Measurements from ENCODE around the gene PITX2.

The PITX2 gene

GRCh38 chr4:110629780-110630687 is 7.2 kb upstream of the PITX2 start:
- H3K4me3 ChIP-seq (ENCODE audit: severe bottlenecking): no peak overlapping the region

GRCh38 chr4:110629214-110629754 is 6.4 kb upstream of the PITX2 start:
- no peak for ATAC-seq (ENCODE audit: low read depth)
- DNase-seq (ENCODE audit: low spot score): no peak
- peaks cover 100% of the 10 kb centered on the region for H3K27me3 ChIP-seq (ENCODE audit: insufficient read depth, poor library complexity, severe bottlenecking)
- H3K9me3 ChIP-seq (ENCODE audit: severe bottlenecking): no peaks in the 10 kb centered on the region
- TF ChIP-seq CTCF (IDR thresholded peaks at IDR 0.05; ENCODE audit: poor library complexity, severe bottlenecking): no peak
- H3K4me3 ChIP-seq (ENCODE audit: severe bottlenecking): no peak overlapping the region
- H3K4me1 ChIP-seq (ENCODE audit: insufficient read depth, poor library complexity, severe bottlenecking): no peaks in the 10 kb centered on the region
- no peak overlapping the region for H3K27ac ChIP-seq (ENCODE audit: poor library complexity, severe bottlenecking)
- H3K36me3 ChIP-seq (ENCODE audit: low read depth): no peaks in the 10 kb centered on the region

More at GRCh38 chr4:110629780-110630687, 7.2 kb upstream of the PITX2 start:
- Histone ChIP-seq H3K9me3 (ENCODE audit: severe bottlenecking) (no peaks in the 10 kb centered on the region), H3K27me3 (ENCODE audit: insufficient read depth, poor library complexity, severe bottlenecking) (peaks cover 100% of the 10 kb centered on the region), H3K36me3 (ENCODE audit: low read depth) (no peaks in the 10 kb centered on the region), H3K4me1 (ENCODE audit: insufficient read depth, poor library complexity, severe bottlenecking) (no peaks in the 10 kb centered on the region), H3K27ac (ENCODE audit: poor library complexity, severe bottlenecking) (no peak overlapping the region)
- no peak for DNase-seq (ENCODE audit: low spot score)
- ATAC-seq (ENCODE audit: low read depth): no peak
- no peak for TF ChIP-seq CTCF (IDR thresholded peaks at IDR 0.05; ENCODE audit: poor library complexity, severe bottlenecking)

DNA sequence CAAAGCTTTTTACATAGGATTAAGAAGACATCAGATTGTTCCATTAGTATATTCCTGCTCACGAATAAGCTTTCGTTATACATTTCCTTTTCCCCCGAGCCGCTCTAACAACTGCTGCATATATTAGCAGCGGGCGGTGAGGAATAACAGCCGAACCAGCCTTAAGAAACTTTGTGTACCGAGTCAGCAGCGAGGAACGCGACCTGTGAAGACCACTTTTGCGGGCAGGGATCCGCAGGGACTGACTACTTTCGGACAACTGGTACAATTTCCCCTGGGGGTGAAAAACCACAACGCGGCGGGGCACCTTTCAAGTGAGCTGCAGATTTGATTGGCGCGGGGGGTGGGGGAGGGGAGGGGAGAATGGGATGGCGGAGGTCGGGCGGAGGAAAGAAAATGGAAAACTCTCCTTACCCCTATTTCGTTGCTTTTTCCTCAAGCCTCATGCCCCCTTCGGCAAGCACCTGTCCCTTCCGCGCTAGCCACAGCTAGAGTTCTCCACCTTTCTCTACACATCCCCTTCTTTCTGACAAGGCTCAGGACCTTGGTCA is 5.9 kb upstream of the PITX2 start:
- ATAC-seq (ENCODE audit: low read depth) (no peak), DNase-seq (ENCODE audit: low spot score) (no peak)
- Histone ChIP-seq H3K27me3 (ENCODE audit: insufficient read depth, poor library complexity, severe bottlenecking) (peaks cover 100% of the 10 kb centered on the region), H3K4me3 (ENCODE audit: severe bottlenecking) (no peak overlapping the region), H3K36me3 (ENCODE audit: low read depth) (no peaks in the 10 kb centered on the region), H3K9me3 (ENCODE audit: severe bottlenecking) (no peaks in the 10 kb centered on the region), H3K4me1 (ENCODE audit: insufficient read depth, poor library complexity, severe bottlenecking) (no peaks in the 10 kb centered on the region), H3K27ac (ENCODE audit: poor library complexity, severe bottlenecking) (no peak overlapping the region)
- TF ChIP-seq CTCF (IDR thresholded peaks at IDR 0.05; ENCODE audit: poor library complexity, severe bottlenecking): no peak

GRCh38 chr4:110627977-110628662 is 5.2 kb upstream of the PITX2 start:
- Histone ChIP-seq H3K4me3 (ENCODE audit: severe bottlenecking) (no peak overlapping the region), H3K9me3 (ENCODE audit: severe bottlenecking) (no peaks in the 10 kb centered on the region), H3K27me3 (ENCODE audit: insufficient read depth, poor library complexity, severe bottlenecking) (peaks cover 100% of the 10 kb centered on the region), H3K27ac (ENCODE audit: poor library complexity, severe bottlenecking) (no peak overlapping the region), H3K36me3 (ENCODE audit: low read depth) (no peaks in the 10 kb centered on the region), H3K4me1 (ENCODE audit: insufficient read depth, poor library complexity, severe bottlenecking) (no peaks in the 10 kb centered on the region)
- no peak for ATAC-seq (ENCODE audit: low read depth)
- DNase-seq (ENCODE audit: low spot score): no peak
- TF ChIP-seq CTCF (IDR thresholded peaks at IDR 0.05; ENCODE audit: poor library complexity, severe bottlenecking): no peak

Data from RWPE2 (cell line).